GM23338 (cell line): Measurements from ENCODE around the gene CASP3.

ENCODE experiments used
- CREB1 ChIP-seq: fragments of 250-450 bp; sonication (Bioruptor Pico); IDR thresholded peaks from 2 replicates; pipeline ENCODE4 v1.5.0; 2020; ENCODE audit warnings: low read depth, mild to moderate bottlenecking, moderate library complexity
- EZH2 ChIP-seq: fragments of 200-600 bp; sonication (generic); IDR thresholded peaks from one replicate; pipeline ENCODE4 v1.8.0; 2017; ENCODE audit warnings: antibody characterized with exemption, mild to moderate bottlenecking, low read depth; ENCODE audit not compliant: unreplicated experiment

GRCh38 chr4:184674011-184674410 lies 24.8 kb upstream of the CASP3 start:
- TF ChIP-seq EZH2 = no peak
- TF ChIP-seq CREB1 (CRISPR knock-in tag) = no peak
